Upper lobe of left lung (tissue), 6 donors: ENCODE data around the gene FBXO48. TPM values are rescaled to one million over a fixed set of nuclear protein-coding genes. Genes with fewer than 3 reads are reported as not detected.

Experiments
- ATAC-seq, 2 donors: fragments of 200-7000 bp; cut with Tn5 transposase; one replicate each; pipeline ENCODE4 v1.9.1; 2022; ENCODE audit warnings: mild to moderate bottlenecking in 2 of 2, moderate library complexity in 2 of 2; ENCODE audit not compliant: low FRiP score in 2 of 2
- DNase-seq, 2 donors: peaks; one replicate each; pipeline ENCODE4 v3.0.0-alpha.2; 2019 to 2020
- H3K27ac ChIP-seq, 4 donors: fragments of 200-600 bp; sonication (generic); one replicate each; pipeline ENCODE4 v1.5.1; 2016 to 2019
- H3K27me3 ChIP-seq, 4 donors: fragments of 200-600 bp; sonication (generic); one replicate each; pipeline ENCODE4 v1.5.1; 2017 to 2019
- H3K36me3 ChIP-seq, 4 donors: fragments of 200-600 bp; sonication (generic); one replicate each; pipeline ENCODE4 v1.5.1; 2016 to 2019
- H3K4me1 ChIP-seq, 4 donors: fragments of 200-600 bp; sonication (generic); one replicate each; pipeline ENCODE4 v1.5.1; 2018 to 2019
- H3K4me3 ChIP-seq, 4 donors: fragments of 200-600 bp; sonication (generic); one replicate each; pipeline ENCODE4 v1.5.1; 2017 to 2019; ENCODE audit warnings: mild to moderate bottlenecking in 2 of 4, moderate library complexity in 1 of 4
- H3K9me3 ChIP-seq, 4 donors: fragments of 200-600 bp; sonication (generic); one replicate each; pipeline ENCODE4 v1.5.1; 2018 to 2019
- EP300 ChIP-seq, 4 donors: sonication (generic); formaldehyde crosslinking; IDR thresholded peaks; one replicate each; pipeline ENCODE4 v1.5.1; 2017; ENCODE audit warnings: antibody characterized with exemption in 4 of 4, control low read depth in 2 of 4
- POLR2A ChIP-seq, 4 donors: fragments of 450-650 bp; IDR thresholded peaks; one replicate each; pipeline ENCODE4 v1.5.1; 2016 to 2017; ENCODE audit warnings: antibody characterized with exemption in 4 of 4, mild to moderate bottlenecking in 2 of 4
- POLR2AphosphoS5 ChIP-seq, 2 donors: sonication (generic); formaldehyde crosslinking; IDR thresholded peaks; one replicate each; pipeline ENCODE4 v1.5.1; 2017; ENCODE audit warnings: antibody characterized with exemption in 2 of 2
- WGBS, 2 donors: methylation state at CpG; one replicate each; pipeline ENCODE4 v1.1.5; 2017 to 2018; 5-methylcytosine and 5-hydroxymethylcytosine counted together
- total RNA-seq, 6 donors: library from RNA; depleted of rRNA in 4 of 6; stranded (reverse); fragments of >200 nt in 4 of 6; gene quantifications; one replicate each; pipeline versions ENCODE4 v1.1.0 to v1.2.1, GENCODE V29; 2016 to 2021
- TF ChIP-seq, protein P1 (sequence below), 6 experiments: fragments of 450-650 bp in 4 of 6; fragments of 200-600 bp in 2 of 6; sonication (generic) in 2 of 6; IDR thresholded peaks; one replicate each; pipeline ENCODE4 v1.5.1; 2016 to 2019; ENCODE audit warnings: antibody characterized with exemption in 6 of 6
- donor health status: DM: no; HTN: no; CAD: no; lungs with moderate emphysema.
- donor health status: DM: no; HTN: yes; CAD: no; lungs with severe emphysema.

Gene FBXO48
- total RNA-seq, 6 donors from 2014 or later = 0.46 to 3.1 (median 1.5) TPM

DNA sequence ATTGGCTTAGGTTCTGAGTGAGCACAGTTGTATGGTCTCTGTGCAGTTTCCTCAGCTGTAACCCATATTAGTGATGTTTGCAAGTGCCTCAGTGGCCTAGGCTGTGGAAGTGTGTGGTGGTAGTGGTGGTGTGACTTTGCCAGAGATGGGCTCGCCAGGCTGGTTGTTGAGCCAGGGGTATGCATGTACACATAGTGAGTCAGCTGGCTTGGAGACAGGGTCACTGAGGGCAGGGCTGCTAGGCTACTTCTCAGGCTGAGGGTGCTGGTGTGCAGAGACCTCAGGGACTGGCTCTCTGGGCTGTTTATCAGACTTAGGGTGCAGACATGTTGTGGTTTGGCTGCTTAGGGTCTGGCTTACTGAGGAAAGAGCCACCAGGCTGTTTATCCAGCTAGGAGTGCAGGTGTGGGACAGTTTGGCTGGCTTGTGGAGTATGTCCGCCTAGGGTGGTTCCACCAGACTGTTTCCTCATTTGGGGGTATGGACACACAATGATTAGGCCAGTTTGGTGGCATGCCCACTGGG, 15.3 kb upstream of the FBXO48 start:
- TF ChIP-seq POLR2AphosphoS5 (IDR thresholded peaks at IDR 0.05) = no peak
- TF ChIP-seq, protein P1, sequence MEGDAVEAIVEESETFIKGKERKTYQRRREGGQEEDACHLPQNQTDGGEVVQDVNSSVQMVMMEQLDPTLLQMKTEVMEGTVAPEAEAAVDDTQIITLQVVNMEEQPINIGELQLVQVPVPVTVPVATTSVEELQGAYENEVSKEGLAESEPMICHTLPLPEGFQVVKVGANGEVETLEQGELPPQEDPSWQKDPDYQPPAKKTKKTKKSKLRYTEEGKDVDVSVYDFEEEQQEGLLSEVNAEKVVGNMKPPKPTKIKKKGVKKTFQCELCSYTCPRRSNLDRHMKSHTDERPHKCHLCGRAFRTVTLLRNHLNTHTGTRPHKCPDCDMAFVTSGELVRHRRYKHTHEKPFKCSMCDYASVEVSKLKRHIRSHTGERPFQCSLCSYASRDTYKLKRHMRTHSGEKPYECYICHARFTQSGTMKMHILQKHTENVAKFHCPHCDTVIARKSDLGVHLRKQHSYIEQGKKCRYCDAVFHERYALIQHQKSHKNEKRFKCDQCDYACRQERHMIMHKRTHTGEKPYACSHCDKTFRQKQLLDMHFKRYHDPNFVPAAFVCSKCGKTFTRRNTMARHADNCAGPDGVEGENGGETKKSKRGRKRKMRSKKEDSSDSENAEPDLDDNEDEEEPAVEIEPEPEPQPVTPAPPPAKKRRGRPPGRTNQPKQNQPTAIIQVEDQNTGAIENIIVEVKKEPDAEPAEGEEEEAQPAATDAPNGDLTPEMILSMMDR (IDR thresholded peaks at IDR 0.05) = no peak
- no peak for TF ChIP-seq EP300 (IDR thresholded peaks at IDR 0.05)
- TF ChIP-seq POLR2A (IDR thresholded peaks at IDR 0.05) = no peak
- DNase-seq = no peak
- Histone ChIP-seq H3K9me3 (no peaks in the 10 kb centered on the region), H3K36me3 (no peaks in the 10 kb centered on the region), H3K27ac (no peak overlapping the region), H3K4me1 (no peaks in the 10 kb centered on the region), H3K4me3 (no peak overlapping the region), H3K27me3 (no peaks in the 10 kb centered on the region)
- no peak for ATAC-seq
- WGBS, 2 donors = 100% methylated on average over 2 of the region's 2 CpGs; no CpG with 5 or more reads in 1 of the 2 donors

DNA sequence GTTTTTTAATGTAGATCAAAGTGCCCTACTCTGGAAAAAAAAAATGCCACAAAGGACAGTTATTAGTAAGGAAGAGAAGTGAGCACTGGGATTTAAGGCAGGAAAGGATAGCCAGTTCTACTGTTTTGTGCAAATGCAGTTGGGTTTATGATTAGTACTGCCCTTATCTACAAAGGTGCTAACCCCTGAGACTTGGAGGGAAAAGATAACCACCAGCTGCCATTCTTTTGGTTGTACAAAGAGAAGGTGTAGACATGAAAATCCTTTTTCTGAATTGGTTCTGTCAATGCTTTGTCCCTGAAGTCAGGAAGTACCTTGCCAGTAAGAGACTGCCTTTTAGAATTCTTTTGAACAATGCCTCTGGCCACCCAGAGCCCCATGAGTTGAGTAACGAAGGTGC, 11.6 kb upstream of the FBXO48 start:
- ATAC-seq (no peak), DNase-seq (no peak)
- 90 to 95% methylated on average over 1 of the region's 1 CpG for WGBS, 2 donors
- TF ChIP-seq EP300 (IDR thresholded peaks at IDR 0.05) (no peak), POLR2AphosphoS5 (IDR thresholded peaks at IDR 0.05) (no peak), POLR2A (IDR thresholded peaks at IDR 0.05) (no peak)
- TF ChIP-seq, protein P1 (IDR thresholded peaks at IDR 0.05) = no peak
- no peak overlapping the region for H3K27ac ChIP-seq
- no peaks in the 10 kb centered on the region for H3K9me3 ChIP-seq
- H3K4me3 ChIP-seq = no peak overlapping the region
- H3K27me3 ChIP-seq = no peaks in the 10 kb centered on the region
- no peaks in the 10 kb centered on the region for H3K4me1 ChIP-seq
- H3K36me3 ChIP-seq = no peaks in the 10 kb centered on the region

DNA sequence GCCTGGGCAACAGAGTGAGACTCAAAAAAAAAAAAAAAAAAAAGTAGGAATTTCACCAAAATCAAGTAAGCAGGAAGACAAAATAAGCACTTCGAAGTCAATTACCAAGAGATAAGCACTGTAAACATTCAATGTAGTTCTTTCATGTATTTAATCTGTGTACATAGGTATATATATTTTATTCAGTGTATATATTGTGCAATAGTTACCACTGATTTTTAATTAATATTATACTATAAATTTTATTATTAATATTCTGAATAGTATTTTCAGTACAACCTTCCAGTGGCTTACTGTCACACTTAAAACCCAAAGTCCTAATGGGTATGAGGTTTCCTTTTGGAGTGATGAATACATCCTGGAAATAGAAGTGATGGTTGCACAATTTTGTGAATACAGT, 9.4 kb upstream of the FBXO48 start:
- no peaks in the 10 kb centered on the region for H3K9me3 ChIP-seq
- TF ChIP-seq POLR2AphosphoS5 (IDR thresholded peaks at IDR 0.05) (no peak), POLR2A (IDR thresholded peaks at IDR 0.05) (no peak), EP300 (IDR thresholded peaks at IDR 0.05) (no peak)
- TF ChIP-seq, protein P1 (IDR thresholded peaks at IDR 0.05) = no peak
- H3K36me3 ChIP-seq = no peaks in the 10 kb centered on the region
- H3K27me3 ChIP-seq = no peaks in the 10 kb centered on the region
- no peak overlapping the region for H3K27ac ChIP-seq
- DNase-seq = no peak
- WGBS, 2 donors = 71 to 84% methylated on average over 1 of the region's 1 CpG
- ATAC-seq = no peak
- H3K4me1 ChIP-seq = no peaks in the 10 kb centered on the region
- H3K4me3 ChIP-seq = no peak overlapping the region

DNA sequence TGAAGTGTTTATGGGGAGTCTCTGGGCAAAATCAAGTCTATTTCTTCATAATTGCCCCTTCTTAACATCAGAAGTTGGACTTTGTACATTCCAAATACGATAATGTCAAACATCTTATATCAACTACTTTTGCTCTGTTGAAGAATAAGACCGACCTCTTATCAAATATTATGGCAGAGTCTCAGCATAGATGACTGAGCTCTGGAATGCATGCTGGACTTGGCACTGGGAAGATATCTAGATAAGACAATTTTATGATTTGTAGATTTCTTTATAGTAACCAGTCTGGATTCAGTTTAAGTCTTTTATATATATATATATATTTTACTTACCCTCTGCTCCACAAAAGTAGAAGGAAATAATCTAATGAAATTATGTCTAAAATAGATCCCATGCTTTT, 8.5 kb upstream of the FBXO48 start:
- WGBS, 2 donors = 56 to 75% methylated on average over 2 of the region's 2 CpGs
- no peaks in the 10 kb centered on the region for H3K27me3 ChIP-seq
- no peak overlapping the region for H3K4me3 ChIP-seq
- no peaks in the 10 kb centered on the region for H3K36me3 ChIP-seq
- ATAC-seq = no peak
- TF ChIP-seq, protein P1 (IDR thresholded peaks at IDR 0.05) = no peak
- TF ChIP-seq EP300 (IDR thresholded peaks at IDR 0.05) = no peak
- H3K9me3 ChIP-seq = no peaks in the 10 kb centered on the region
- no peak overlapping the region for H3K27ac ChIP-seq
- DNase-seq = no peak
- no peaks in the 10 kb centered on the region for H3K4me1 ChIP-seq

DNA sequence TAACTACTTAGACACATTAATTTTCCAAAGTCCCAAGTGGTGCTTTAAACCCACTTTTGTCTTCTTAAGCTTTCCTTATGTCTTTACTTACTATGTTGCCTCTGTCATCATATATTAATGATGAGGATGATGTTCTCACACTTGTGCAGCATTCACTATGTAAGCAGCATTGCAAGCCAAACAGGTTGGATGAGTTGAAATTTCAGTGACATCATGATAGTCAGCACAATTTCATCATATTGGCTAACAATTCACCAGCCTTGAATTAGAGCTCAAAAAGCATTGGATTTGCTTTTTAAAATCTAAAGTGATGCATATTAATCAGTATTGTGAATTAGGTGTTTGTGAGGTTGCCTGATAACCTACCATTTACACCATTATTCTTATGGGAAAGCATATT, 8.0 kb upstream of the FBXO48 start:
- Histone ChIP-seq H3K27me3 (no peaks in the 10 kb centered on the region), H3K4me1 (no peaks in the 10 kb centered on the region), H3K4me3 (no peak overlapping the region), H3K9me3 (no peaks in the 10 kb centered on the region), H3K27ac (no peak overlapping the region), H3K36me3 (no peaks in the 10 kb centered on the region)
- TF ChIP-seq EP300 (IDR thresholded peaks at IDR 0.05) (no peak), POLR2AphosphoS5 (IDR thresholded peaks at IDR 0.05) (no peak), POLR2A (IDR thresholded peaks at IDR 0.05) (no peak)
- TF ChIP-seq, protein P1 (IDR thresholded peaks at IDR 0.05) = no peak
- no peak for DNase-seq
- ATAC-seq = no peak
